PC-3 (cell line): Measurements from ENCODE around the gene TIMM44.

ENCODE experiments used
- EZH2 ChIP-seq: fragments of 300-600 bp; sonication (generic); IDR thresholded peaks from one replicate; pipeline ENCODE4 v1.6.1; 2017; ENCODE audit warnings: antibody characterized with exemption, mild to moderate bottlenecking, low read length; ENCODE audit not compliant: unreplicated experiment
- TF ChIP-seq, protein P1 (sequence below): fragments of 300-600 bp; sonication (generic); conservative IDR thresholded peaks from 2 replicates; pipeline ENCODE4 v1.5.1; 2017; ENCODE audit warnings: antibody characterized with exemption, low read depth, mild to moderate bottlenecking, low read length

DNA sequence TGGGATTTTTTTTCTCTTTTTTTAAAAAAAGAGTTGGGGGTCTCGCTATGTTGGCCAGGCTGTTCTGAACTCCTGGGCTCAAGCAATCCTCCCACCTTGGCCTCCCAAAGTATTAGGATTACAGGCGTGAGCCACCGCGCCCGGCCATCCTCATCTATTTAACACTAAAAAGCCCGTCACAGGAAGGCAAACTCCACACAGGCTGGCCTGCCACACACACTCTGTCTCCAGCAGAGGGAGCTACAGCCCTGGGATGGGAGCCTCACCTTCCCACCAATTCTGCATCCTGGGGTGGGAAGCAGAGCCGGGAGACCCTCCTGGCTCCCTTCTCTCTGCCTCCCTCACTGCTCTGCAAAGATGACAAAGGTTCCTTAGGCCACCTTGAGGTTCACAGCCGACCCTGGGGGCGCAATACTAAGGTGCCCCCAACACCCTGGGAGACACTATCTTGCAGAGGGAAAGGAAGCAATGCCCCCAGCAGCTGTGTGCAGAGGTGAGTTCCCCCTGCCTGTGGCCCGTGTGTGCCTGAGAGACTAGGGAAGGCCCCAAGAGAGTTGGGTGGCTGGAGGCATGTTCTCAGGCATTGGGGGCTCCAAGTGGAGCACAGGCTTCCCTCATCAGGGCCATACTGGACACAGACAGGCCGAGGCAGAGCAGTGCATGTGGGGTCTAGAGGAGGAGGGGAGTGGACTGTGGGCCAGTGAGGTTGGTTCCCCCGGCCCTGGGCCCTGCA, 27.4 kb upstream of the TIMM44 start:
- TF ChIP-seq, protein P1, sequence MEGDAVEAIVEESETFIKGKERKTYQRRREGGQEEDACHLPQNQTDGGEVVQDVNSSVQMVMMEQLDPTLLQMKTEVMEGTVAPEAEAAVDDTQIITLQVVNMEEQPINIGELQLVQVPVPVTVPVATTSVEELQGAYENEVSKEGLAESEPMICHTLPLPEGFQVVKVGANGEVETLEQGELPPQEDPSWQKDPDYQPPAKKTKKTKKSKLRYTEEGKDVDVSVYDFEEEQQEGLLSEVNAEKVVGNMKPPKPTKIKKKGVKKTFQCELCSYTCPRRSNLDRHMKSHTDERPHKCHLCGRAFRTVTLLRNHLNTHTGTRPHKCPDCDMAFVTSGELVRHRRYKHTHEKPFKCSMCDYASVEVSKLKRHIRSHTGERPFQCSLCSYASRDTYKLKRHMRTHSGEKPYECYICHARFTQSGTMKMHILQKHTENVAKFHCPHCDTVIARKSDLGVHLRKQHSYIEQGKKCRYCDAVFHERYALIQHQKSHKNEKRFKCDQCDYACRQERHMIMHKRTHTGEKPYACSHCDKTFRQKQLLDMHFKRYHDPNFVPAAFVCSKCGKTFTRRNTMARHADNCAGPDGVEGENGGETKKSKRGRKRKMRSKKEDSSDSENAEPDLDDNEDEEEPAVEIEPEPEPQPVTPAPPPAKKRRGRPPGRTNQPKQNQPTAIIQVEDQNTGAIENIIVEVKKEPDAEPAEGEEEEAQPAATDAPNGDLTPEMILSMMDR = peak; percentile 98
- no peak for TF ChIP-seq EZH2
